Jurkat, Clone E6-1 (cell line): ENCODE results near the gene TBC1D22A.

Experiments used
- DNase-seq: peaks from one replicate; pipeline ENCODE4 v3.0.0-alpha.2; 2011; ENCODE audit warnings: low read depth, low spot score
- H3K4me3 ChIP-seq: 2 replicates; pipeline ENCODE4 v1.5.1; 2011; ENCODE audit warnings: mild to moderate bottlenecking, low read length, control low read depth, moderate library complexity

Gene TBC1D22A

DNA sequence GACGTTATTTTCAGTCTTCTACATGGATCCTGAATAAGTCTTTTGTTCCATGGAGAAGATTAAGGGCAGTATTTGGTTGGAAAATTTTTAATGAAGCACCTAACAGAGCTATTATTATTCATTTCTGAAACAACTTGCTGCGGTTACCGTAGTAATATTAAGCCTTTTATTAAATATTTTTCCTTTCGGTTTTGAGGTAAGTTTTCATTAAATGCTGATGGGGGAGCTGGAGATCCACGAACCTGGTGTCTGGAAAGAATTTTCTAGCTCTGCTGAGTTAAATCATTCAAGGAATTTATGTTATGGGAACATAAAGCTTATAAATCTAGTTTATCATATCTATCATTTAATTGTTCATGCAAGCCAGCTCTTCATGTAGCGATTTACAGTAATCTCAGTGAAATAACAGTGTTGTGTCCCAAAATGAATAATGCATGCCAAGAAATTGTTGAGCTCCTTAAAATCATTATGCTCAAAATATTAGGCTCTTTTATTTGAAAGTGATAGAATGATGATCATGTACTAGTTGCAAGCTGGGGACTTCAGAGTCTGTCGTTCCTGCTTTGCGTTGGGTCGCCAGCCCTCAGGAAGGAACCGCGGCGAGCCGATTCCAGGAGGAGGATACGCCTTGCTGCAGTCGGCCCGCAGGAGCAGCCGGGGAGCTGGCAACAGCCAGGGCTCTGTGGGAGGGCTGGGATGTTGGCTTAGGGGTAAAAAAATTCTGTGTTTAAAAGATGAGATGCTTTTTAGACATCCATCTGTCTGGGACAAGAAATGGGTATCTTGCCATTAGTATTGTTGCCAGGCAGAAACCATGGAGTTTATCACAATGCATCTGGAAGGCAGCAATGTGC is 83.1 kb downstream of the TBC1D22A start:
- DNase-seq: no peak
- H3K4me3 ChIP-seq: no peak overlapping the region

DNA sequence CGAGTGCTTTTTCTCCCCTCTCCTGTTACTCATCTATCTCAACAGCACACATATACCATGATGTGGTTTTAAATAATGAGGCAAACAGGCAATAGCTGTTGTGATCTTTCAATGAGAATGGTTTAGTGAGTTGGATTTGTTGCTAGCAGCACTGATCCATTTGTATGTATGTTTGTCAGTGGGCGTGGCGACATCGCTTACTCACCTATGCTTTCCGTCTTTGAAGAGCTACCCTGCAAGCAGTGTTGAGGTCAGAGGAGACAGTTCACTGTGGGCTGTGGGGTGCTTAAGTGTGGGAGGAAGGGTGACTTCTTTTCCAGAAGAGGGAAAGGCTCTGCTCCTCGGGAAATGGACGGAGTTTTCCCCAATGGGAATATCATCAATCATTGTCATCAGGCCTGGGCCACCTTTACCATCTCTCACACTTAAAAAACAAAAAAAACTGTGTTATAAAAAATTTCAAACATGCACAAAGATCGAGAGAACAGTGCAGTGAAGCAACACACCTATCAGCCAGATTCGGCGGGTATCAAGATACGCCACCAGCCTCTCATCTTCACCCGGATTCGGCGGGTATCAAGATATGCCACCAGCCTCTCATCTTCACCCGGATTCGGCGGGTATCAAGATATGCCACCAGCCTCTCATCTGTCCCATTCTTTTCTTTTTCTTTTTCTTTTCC is 83.8 kb downstream of the TBC1D22A start:
- H3K4me3 ChIP-seq: no peak overlapping the region
- DNase-seq: no peak

DNA sequence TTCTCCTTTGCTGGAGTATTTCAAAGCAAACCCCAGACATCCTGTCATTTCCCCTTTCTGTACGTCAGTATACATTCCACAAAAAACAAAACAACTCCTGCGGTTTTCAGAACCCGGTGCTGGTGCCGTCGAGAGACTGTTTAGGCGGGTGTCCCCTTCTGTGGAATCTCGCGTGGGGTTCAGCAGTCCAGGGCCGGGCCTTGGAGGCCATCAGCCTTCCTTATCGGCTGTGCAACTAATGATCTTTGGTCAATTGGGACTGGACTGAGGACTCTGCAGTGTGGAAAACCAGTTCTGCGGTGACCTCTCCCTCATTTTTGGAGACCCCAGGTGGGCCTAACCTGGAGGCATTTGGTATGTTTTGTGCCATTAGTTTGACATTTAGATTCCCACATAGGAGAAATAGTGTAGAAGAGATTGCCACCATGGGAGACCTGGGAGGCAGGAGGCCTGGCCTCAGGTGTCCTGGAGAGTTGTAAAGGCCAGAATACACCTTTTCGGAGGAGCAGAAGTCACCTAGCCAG is 84.4 kb downstream of the TBC1D22A start:
- H3K4me3 ChIP-seq: no peak overlapping the region
- no peak for DNase-seq

DNA sequence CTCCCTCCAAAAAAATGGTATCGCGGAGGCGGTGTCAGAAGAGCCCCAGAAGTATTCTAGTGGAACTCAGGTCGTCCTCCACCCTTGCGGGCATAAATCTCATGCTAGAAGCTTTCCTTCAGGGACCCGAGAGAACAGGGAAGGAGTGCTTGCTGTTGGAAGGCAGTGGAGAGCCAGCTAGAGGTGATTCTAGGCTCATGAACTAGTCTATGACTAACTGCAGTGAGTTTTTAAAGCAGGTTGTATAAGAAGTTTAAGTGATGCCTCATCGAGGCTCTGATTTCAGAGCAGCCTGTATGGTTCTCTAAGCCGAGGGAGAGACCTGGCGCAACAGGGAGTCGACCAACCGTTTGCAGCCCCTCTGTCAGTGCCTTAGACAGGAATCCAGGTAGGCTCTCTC is 85.7 kb downstream of the TBC1D22A start:
- no peak for DNase-seq
- no peak overlapping the region for H3K4me3 ChIP-seq

DNA sequence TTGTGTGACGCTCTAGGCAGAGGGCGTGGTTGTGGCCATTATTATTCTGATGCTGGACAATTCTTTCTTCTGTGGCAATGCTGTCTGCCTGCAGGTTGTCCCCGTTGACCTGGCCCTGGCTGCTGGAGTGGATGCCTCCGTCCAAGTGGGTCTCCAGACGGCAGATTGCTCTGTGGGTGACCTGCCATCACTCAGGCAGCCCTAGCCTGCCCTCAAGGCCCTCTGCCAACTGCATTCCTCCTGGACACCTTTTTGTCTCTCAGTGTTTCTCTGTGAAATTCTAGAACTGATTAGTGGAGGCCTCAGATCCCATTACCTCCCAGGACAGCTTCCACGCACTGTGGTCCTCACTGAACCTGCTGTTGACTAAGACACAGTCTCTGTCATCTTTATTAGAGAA is 86.7 kb downstream of the TBC1D22A start:
- H3K4me3 ChIP-seq: no peak overlapping the region
- no peak for DNase-seq

DNA sequence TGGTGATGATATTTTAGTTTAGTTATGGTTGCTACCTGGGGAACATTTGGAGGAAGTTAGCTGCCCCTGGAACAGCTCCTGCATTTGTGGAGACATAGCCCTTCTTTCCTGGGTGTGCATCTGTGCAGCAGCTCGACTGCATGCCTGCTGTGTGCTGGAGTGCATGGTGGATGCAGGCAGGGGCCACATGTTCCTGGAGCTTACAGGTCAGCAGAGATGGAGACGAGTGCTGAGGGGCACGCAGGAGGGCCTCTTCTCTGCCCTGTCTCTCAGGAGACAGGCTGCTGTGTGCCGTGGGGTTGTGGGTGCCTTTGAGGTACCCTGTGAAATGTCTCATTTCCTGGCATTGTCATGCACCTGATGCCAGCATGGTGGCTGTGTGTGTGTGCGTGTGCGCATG is 87.5 kb downstream of the TBC1D22A start:
- no peak for DNase-seq
- no peak overlapping the region for H3K4me3 ChIP-seq

DNA sequence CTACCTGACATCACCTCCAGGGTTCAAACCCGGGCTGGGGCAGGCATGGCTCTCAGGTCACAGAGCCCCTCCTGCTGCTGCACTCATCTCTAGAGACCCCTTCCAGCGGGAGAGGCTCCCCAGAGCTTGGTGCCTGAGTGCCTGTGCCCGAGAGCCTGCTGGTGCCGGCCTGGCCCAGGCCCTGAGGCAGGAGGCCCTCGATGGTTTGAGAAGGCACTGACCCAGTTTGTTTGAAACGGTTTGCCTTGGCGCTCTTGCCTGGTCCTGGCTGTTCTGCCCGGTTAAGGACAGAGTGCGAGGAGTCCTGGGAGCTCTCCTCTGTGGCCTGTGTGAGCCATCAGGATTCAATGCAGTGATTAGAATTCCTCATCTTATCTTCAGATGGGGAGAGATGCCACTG is 88.9 kb downstream of the TBC1D22A start:
- no peak overlapping the region for H3K4me3 ChIP-seq

DNA sequence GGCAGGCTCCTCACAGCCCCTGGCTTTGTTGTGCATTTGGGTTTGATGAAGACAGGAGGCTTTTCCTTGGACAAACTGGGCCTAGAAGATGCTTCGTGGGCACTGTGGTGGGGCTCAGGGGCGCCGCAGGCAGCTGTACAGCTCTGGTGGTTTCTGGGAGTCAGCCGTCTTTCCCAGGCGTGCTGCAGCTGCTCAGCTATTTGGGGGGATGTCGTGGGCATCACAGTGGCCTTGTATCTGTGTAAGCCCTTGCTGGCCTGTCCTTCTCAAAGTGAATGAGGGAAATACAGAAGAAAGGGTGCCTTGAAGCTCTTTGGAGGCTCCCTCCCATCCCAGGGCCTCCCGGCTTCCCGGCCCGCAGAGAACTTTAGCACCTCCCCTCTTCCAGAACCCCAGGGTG is 89.5 kb downstream of the TBC1D22A start:
- no peak overlapping the region for H3K4me3 ChIP-seq
- peak; percentile 18 for DNase-seq

More for the DNA sequence above, 88.9 kb downstream of the TBC1D22A start:
- no peak for DNase-seq

DNA sequence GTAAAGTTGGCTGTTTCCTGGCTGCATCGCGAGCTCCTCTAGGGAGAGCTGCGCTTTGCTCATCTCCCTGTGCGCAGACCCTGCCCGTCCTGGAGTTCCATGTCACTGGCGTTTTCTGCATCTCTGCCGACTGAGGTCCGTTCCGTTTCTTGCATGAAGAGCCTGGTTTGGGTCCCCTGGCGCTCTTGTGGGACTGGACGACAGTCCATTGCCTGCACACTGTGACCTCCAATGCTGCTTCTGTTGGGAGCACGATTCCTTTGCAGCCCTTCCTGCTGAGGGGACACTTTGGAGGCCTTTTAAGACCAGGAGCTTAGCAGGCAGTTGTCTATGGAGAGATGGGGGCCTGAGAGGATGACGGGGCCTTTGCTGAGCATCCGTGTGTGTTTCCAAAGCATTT is 90.3 kb downstream of the TBC1D22A start:
- no peak overlapping the region for H3K4me3 ChIP-seq
- no peak for DNase-seq

DNA sequence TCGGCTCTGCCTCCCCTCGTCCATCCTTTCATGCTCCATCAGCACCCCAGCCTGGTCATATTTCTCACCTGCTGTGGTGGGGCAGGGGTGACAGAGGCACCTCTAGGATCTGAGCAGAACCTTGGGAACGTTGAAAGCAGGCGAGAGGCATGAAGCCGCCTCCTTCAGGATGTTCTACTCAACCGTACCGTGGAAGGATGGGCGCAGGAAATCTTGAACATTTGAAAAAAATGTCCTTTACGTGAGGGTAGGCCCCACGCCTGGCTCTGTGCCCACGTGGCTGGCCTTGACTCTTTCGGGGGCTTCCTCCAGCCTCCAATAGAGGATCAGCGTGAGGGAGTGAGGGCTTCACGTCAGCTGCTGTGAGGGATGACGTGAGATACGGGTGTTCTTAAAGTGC is 90.7 kb downstream of the TBC1D22A start:
- H3K4me3 ChIP-seq: no peak overlapping the region
- DNase-seq: no peak

DNA sequence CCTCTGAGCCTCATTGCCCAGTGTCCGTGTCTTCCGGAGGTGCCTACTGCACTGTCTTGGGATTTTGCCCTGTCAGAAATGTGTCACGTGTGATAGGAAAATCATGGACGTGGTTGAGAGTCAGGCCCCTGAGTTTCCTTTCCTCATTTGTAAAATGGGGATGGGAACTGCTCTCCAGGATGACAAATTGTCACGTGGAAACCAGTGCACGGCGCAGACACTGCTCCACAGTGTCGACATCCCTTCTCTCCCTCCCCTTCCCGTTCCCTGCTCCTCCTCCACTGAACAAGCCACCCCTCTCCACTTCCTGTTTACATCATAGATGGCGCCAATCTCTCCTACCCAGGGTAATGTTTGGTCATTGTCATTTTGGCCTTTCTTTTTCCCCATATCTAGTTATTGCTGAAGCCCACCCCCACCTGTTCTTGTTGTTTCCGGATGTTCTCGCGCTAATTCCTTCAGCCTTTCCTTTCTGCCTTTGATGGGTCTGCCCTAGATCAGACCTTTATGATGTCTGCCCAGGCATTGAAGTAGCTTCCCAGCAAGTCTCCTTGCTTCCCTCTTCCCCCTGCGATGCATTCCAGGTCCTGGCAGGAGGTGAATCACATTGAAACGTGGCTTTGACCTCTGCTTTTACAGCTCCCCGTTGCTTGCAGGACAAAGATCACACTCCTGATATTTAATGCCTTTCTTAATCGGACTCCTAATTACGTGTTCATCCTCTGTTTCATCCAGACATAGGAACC is 91.8 kb downstream of the TBC1D22A start:
- no peak overlapping the region for H3K4me3 ChIP-seq
- no peak for DNase-seq

DNA sequence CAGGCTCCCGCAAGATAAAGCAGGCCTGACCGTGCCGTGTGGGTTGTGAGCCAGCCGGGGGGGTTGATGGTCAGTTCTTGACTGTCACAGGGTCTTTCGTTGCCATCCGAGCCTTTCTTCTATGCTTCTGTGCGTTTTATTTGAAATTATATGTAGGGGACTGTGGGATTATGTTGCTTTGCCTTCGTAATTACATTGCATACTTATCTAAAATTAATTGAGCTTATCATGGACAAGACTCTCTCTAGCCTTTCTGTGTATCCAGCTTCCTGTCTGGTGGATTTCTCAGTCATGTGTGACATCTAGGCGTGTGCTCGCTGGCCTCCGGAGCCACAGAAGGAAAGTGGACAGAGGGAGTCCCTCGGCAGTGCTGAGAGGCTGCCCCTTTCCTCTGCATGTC is 93.2 kb downstream of the TBC1D22A start:
- no peak overlapping the region for H3K4me3 ChIP-seq
- no peak for DNase-seq

DNA sequence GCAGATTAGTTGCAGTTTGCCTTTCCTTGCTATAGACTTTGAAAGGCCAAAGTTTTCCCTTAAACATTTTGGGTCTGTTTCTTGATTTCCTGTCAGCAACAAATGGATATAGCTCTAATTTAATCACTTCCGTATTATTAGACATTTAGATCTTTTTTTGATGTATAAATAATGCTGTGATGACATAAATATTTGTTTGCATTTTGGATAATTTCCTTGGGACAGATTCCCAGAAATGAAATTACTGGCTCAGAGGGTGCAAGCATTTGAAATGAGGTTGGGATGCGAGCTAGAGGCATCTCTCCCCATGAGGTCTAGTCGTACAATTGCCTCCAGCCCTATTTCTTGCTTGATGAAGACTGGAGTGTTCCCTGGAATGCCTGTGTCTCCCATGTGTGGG is 94.2 kb downstream of the TBC1D22A start:
- DNase-seq: no peak
- no peak overlapping the region for H3K4me3 ChIP-seq

DNA sequence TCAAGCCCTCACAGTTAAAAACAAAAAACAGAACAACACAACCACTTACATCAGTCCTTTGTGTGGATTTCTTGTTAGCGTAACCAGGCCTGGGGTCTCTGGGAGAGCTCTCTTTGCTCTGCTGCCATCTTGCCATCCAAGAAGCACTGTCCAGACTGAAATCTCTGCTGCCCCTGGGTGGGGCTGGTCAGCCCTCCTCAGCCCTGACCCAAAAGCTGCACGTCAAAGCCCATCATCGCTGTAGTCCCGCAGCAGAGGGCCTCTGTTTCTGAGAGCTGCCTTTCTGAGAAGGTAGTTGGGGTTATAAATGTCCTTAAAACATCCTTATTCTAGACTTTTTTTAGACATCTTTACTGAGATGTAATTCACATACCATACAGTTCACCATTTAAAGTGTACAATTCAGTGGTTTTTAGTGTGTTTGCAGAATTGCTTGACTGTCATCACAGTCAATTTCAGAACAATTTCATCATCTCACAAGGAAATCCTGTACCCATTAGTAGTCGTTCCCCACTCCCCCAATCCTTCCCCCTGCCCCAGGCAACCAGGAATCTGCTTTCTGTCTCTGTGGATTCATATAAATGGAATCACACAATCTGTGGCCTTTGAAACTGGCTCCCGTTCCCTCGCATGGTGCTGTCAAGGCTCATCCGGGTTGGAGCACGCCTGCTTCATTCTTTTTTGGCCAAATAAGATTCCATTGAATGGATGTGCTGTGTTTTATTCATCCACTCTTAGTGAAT is 94.9 kb downstream of the TBC1D22A start:
- DNase-seq: no peak
- no peak overlapping the region for H3K4me3 ChIP-seq

DNA sequence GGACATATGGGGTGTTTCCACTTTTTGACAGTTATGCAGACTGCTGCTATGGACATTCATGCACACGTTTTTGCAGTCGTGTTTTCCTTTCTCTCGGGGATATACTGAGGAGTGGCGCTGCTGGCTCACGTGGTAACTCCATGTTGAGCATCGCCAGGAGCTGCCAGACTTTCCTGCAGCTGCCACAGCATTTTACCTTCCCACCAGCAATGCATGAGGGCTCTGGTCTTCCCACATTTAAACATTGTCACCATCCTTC is 95.4 kb downstream of the TBC1D22A start:
- no peak overlapping the region for H3K4me3 ChIP-seq
- no peak for DNase-seq

DNA sequence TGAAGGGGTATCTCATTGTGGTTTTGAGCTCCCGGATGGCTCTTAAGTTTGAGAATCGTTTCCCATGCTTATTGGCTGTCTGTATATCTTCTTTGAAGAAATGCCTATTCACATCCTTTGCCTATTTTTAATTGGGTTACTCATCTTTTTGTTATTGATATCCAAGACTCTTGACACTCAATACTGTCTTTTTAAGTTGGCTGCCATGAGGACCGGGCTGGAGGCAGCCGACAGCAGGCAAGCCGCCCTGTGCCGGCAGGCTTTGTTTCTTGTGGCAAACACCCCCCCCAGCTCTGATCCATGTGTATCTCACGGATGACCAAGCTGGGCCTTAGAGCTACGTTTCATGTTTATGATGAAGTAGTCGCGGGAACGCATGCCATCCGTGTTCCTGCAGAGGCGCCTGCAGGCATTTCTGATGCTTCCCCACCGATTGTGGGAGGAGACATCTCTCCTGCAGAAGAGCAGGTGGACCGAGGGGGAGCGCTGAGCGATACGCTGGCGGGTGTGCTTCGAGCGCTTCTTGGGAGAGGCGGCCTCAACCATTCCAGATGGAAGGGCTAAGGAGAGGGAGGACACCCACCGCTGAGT is 95.8 kb downstream of the TBC1D22A start:
- H3K4me3 ChIP-seq: no peak overlapping the region
- no peak for DNase-seq

DNA sequence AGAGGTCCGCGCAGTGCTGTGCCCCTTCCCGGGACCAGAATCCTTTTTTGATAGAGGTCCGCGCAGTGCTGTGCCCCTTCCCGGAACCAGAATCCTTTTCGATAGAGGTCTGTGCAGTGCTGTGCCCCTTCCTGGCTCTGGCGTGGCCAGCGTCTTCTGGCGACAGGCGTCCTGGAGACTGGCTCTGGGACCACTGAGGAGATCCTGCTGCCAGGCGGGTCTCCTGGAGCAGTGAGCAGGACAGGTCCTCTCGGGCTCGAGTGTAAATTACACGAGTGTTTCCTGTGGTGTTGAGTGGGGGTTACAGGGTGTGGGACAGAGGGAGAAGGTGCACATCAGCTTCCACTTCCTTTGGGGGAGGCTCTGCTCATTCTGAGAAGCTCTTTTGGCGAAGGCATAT is 98.1 kb downstream of the TBC1D22A start:
- DNase-seq: no peak
- no peak overlapping the region for H3K4me3 ChIP-seq

DNA sequence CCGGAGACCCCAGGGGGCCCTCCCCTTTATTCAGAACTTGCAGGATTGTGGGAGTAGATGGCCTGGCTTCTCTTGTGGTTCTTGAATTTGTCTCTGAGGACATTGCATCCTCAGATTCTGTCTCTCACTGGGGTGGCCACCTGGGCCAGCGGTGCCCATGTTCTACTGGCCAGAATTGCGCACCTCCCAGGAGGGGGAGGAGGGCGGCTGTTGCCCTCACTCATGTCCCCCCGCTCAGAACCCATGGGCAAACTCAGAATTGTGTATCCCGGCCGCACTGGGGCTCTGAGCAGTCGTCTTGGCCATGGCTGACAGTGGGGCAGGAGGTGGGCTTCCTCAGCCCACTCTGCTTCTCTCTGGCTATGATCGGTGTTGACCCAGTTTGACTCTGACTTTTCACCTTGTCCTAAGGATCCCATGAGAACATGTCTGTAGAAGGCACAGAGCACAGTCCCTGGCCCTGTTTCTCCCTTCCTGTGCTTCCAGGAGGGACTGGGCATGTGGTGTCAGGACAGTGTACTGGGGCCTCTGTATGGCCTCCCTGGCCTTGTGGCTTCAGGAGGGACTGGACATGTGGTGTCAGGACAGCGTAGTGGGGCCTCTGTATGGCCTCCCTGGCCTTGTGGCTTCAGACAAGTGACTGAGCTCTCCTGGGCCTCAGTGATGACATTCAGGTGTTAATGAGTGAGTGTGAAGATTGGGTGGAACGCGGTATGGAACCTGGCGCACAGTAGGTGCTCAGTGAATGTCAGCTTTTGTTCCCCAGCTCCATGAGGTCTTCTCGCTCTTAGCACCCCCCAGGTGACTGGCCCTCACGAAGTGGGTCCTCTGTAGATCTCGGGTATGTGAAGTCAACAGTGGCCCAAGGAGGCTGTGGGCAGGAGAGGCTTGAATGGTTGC is 99.3 kb downstream of the TBC1D22A start:
- H3K4me3 ChIP-seq: no peak overlapping the region
- DNase-seq: no peak
